Prostate gland (tissue), 2 donors: ENCODE measurements around the gene CFAP61.

Source experiments
- CTCF ChIP-seq, 4 experiments: fragments of 200-600 bp in 2 of 4; fragments of 450-650 bp in 2 of 4; sonication (generic) in 2 of 4; IDR thresholded peaks; 1 replicate in 3 of 4; 2 replicates in 1 of 4; pipeline ENCODE4 v1.5.1; 2016 to 2019; ENCODE audit warnings: antibody characterized with exemption in 4 of 4, mild to moderate bottlenecking in 2 of 4, moderate library complexity in 2 of 4
- POLR2AphosphoS5 ChIP-seq: sonication (generic); formaldehyde crosslinking; IDR thresholded peaks from one replicate; pipeline ENCODE4 v1.6.1; 2017; ENCODE audit warnings: antibody characterized with exemption

DNA sequence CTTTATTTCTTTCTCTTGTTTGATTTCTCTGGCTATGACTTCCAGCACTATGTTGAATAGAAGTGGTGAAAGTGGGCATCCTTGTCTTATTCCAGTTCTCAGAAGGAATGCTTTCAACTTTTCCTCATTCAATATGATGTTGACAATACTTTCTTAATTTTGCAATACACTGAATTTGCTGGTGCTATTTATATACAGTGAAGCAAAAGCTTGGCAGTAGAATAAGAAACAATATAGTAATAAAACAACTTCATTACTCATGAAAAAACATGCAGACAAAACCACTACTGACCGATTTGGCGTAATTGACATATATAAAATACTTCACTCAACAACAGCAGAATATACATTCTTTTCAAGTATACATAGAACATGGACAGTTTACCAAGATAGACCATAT is 96.4 kb downstream of the CFAP61 start:
- TF ChIP-seq CTCF (IDR thresholded peaks at IDR 0.05) (no peak), POLR2AphosphoS5 (no peak)
